B cell (primary cell): Measurements from ENCODE around the gene AKT3. TPM values are rescaled to one million over a fixed set of nuclear protein-coding genes. Genes with fewer than 3 reads are reported as not detected.

Experiments used
- ATAC-seq: fragments of 200-7000 bp; cut with Tn5 transposase; one replicate; pipeline ENCODE4 v1.10.0; 2021; ENCODE audit warnings: low read depth, mild to moderate bottlenecking, moderate number of reproducible peaks, moderate library complexity
- CTCF ChIA-PET: fragments of 350-600 bp; sonication (Branson Sonifier 250); formaldehyde crosslinking; loops from one replicate; lab custom pipeline; 2021; ENCODE audit warnings: antibody characterized with exemption, inconsistent platforms; lab: Charles Lee
- POLR2A ChIA-PET: fragments of 350-600 bp; sonication (Branson Sonifier 250); formaldehyde crosslinking; loops from one replicate; lab custom pipeline; 2021; ENCODE audit warnings: antibody characterized with exemption; lab: Charles Lee
- DNase-seq: peaks from one replicate; pipeline ENCODE4 v3.0.0; 2013
- H2AFZ ChIP-seq: 2 replicates; pipeline ENCODE4 v1.6.1; 2012; ENCODE audit warnings: mild to moderate bottlenecking, low read depth, low read length; ENCODE audit not compliant: insufficient read depth, poor library complexity, severe bottlenecking
- H3K27ac ChIP-seq, 2 donors: 1 replicate in 1 of 2; 2 replicates in 1 of 2; pipeline ENCODE4 v1.5.1; 2012 to 2013; ENCODE audit warnings: low read length in 2 of 2, mild to moderate bottlenecking in 2 of 2, moderate library complexity in 1 of 2
- H3K27me3 ChIP-seq, 4 experiments: fragments of 200-600 bp in 1 of 4; sonication (generic) in 1 of 4; replicated peaks in 1 of 4; 1 replicate in 2 of 4; 2 replicates in 2 of 4; pipeline versions ENCODE4 v1.6.1 to v1.7.0; 2013 to 2016; ENCODE audit warnings: low read length in 3 of 4, mild to moderate bottlenecking in 2 of 4, mixed read lengths in 1 of 4, moderate library complexity in 1 of 4; ENCODE audit not compliant: insufficient read depth in 4 of 4, control insufficient read depth in 3 of 4; ENCODE audit errors: control extremely low read depth in 1 of 4
- H3K36me3 ChIP-seq, 2 experiments: replicated peaks in 1 of 2; 1 replicate in 1 of 2; 2 replicates in 1 of 2; pipeline versions ENCODE4 v1.6.1 to v1.7.1; 2013; ENCODE audit warnings: low read length in 1 of 2; ENCODE audit not compliant: insufficient read depth in 2 of 2, control insufficient read depth in 1 of 2; ENCODE audit errors: control extremely low read depth in 1 of 2, extremely low read depth in 1 of 2
- H3K4me1 ChIP-seq, 2 donors: fragments of 200-600 bp in 1 of 2; sonication (generic) in 1 of 2; 1 replicate in 1 of 2; 2 replicates in 1 of 2; pipeline versions ENCODE4 v1.5.1 to v1.6.1; 2013 to 2017; ENCODE audit warnings: low read length in 2 of 2; ENCODE audit not compliant: control insufficient read depth in 2 of 2, insufficient read depth in 2 of 2
- H3K4me2 ChIP-seq: replicated peaks from 2 replicates; pipeline ENCODE3; 2012; ENCODE audit warnings: mild to moderate bottlenecking, low read depth, low read length; ENCODE audit not compliant: poor library complexity, severe bottlenecking
- H3K4me3 ChIP-seq, 5 experiments: fragments of 200-600 bp in 1 of 5; sonication (generic) in 1 of 5; 1 replicate in 3 of 5; 2 replicates in 2 of 5; pipeline versions ENCODE4 v1.5.1 to v1.7.0; 2011 to 2016; ENCODE audit warnings: low read length in 4 of 5, mild to moderate bottlenecking in 4 of 5, low read depth in 2 of 5, control low read depth in 1 of 5, moderate library complexity in 1 of 5; ENCODE audit not compliant: insufficient read depth in 1 of 5; ENCODE audit errors: control extremely low read depth in 1 of 5, extremely low read depth in 1 of 5
- H3K79me2 ChIP-seq: fragments of 200-600 bp; sonication (generic); one replicate; pipeline ENCODE4 v1.6.0; 2016; ENCODE audit warnings: low read length; ENCODE audit not compliant: control insufficient read depth, insufficient read depth
- H3K9ac ChIP-seq: fragments of 200-600 bp; sonication (generic); 2 replicates; pipeline ENCODE4 v1.6.1; 2017; ENCODE audit warnings: mild to moderate bottlenecking, low read length, moderate library complexity
- H3K9me3 ChIP-seq, 3 donors: one replicate each; pipeline versions ENCODE4 v1.6.1 to v1.7.1; 2013; ENCODE audit warnings: low read length in 2 of 3; ENCODE audit not compliant: control insufficient read depth in 2 of 3, insufficient read depth in 1 of 3; ENCODE audit errors: control extremely low read depth in 1 of 3
- H4K20me1 ChIP-seq: 2 replicates; pipeline ENCODE4 v1.6.0; 2012; ENCODE audit warnings: mild to moderate bottlenecking, low read length; ENCODE audit not compliant: insufficient read depth, control insufficient read depth, poor library complexity, severe bottlenecking
- H3K27ac Mint-ChIP-seq: one replicate; pipeline ENCODE4 v1.8.0; 2021; ENCODE audit warnings: mixed read lengths
- H3K27me3 Mint-ChIP-seq: one replicate; pipeline ENCODE4 v1.8.0; 2021; ENCODE audit warnings: mixed read lengths
- H3K4me1 Mint-ChIP-seq: one replicate; pipeline ENCODE4 v1.8.0; 2021; ENCODE audit warnings: mixed read lengths
- H3K4me3 Mint-ChIP-seq: one replicate; pipeline ENCODE4 v1.8.0; 2021; ENCODE audit warnings: mixed read lengths
- H3K9me3 Mint-ChIP-seq: one replicate; pipeline ENCODE4 v1.8.0; 2022; ENCODE audit warnings: mixed read lengths; ENCODE audit not compliant: insufficient read depth
- EZH2 ChIP-seq: IDR thresholded peaks from 2 replicates; pipeline ENCODE4 v1.6.1; 2012; ENCODE audit warnings: borderline replicate concordance, low read depth, mild to moderate bottlenecking, moderate library complexity, low read length; ENCODE audit not compliant: insufficient read depth, poor library complexity, severe bottlenecking
- WGBS: methylation state at CpG from one replicate; pipeline ENCODE4 v1.1.5; 2013; ENCODE audit warnings: missing lambda C conversion rate; ENCODE audit not compliant: insufficient coverage; 5-methylcytosine and 5-hydroxymethylcytosine counted together
- intact Hi-C: fragments of 100-400 bp; cut with micrococcal nuclease; formaldehyde crosslinking; loops from one replicate; pipeline ENCODE4 v1.10.0; 2022
- polyA plus RNA-seq: library from polyadenylated mRNA; depleted of rRNA; stranded (reverse); fragments of >200 nt; gene quantifications from 2 replicates; pipeline ENCODE4 v1.2.3, GENCODE V29; 2012
- total RNA-seq, 2 donors: library from RNA; stranded (reverse); fragments of 120-200 nt in 1 of 2; gene quantifications; 1 replicate in 1 of 2; 2 replicates in 1 of 2; pipeline versions ENCODE4 v1.2.3 to v1.2.4, GENCODE V29; 2013 to 2022
- TF ChIP-seq, protein P1 (sequence below): fragments of 200-600 bp; IDR thresholded peaks from one replicate; pipeline ENCODE4 v1.8.0; 2022; ENCODE audit warnings: antibody characterized with exemption, mild to moderate bottlenecking

The AKT3 gene
- total and polyA plus RNA-seq, 2 donors (not counting 1 experiment from before 2014, with no cell fraction given) = 4.4 to 148 TPM

DNA sequence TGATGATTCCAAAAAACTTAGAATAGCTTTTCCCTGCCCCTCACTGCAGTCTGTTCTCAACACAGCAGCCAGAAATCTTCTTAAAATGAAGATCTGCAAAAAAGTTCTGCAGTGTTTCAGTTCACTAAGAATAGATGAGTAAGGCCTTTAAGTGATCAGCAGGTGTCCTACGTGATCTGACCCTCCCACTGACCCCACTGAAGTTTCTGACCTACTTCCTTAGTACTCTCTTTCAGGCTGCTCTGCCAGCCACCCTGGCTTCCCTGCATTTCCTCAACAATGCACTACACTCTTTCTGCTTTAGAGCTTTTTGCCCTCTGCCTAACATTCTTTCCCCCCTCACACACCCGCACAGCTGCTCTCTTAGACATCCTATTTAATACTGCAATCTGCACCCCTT lies 182.5 kb downstream of the AKT3 start:
- 96% methylated on average over 2 of the region's 2 CpGs for WGBS
- CTCF ChIA-PET = no interaction called here
- H3K9me3 Mint-ChIP-seq = no peaks in the 10 kb centered on the region

DNA sequence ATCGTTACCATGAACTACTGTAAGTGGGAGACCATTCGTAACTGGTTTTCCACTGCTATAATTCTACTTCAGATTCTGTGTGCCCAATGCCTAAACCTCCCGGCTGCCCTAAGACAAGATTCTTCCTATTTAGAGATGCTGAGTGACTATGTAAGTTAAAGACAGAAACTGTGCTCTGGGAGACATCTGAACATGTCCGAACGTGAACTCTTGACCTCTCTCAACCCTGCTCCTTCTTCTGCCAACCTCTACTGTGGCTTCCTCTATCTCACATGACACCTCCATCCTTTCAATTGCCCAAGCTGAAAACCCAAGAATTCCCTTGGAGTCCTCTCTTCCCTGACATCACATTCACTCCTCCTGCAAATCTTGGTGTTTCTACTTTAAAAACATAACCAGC lies 182.9 kb downstream of the AKT3 start:
- Mint-ChIP-seq H3K27me3 (no peaks in the 10 kb centered on the region), H3K4me3 (no peak overlapping the region), H3K27ac (no peak overlapping the region), H3K4me1 (peaks cover 3% of the 10 kb centered on the region), H3K9me3 (no peaks in the 10 kb centered on the region)
- Histone ChIP-seq H4K20me1 (no peaks in the 10 kb centered on the region), H2AFZ (no peak overlapping the region), H3K4me2 (no peak overlapping the region), H3K9ac (no peak overlapping the region), H3K4me3 (no peak overlapping the region), H3K79me2 (no peaks in the 10 kb centered on the region), H3K4me1 (no peaks in the 10 kb centered on the region), H3K36me3 (peaks cover 0 to 3% of the 10 kb centered on the region in 2 experiments), H3K27me3 (no peaks in the 10 kb centered on the region), H3K27ac (no peak overlapping the region), H3K9me3 (no peaks in the 10 kb centered on the region)
- no peak for DNase-seq
- ATAC-seq = no peak
- TF ChIP-seq EZH2 = no peak
- TF ChIP-seq, protein P1, sequence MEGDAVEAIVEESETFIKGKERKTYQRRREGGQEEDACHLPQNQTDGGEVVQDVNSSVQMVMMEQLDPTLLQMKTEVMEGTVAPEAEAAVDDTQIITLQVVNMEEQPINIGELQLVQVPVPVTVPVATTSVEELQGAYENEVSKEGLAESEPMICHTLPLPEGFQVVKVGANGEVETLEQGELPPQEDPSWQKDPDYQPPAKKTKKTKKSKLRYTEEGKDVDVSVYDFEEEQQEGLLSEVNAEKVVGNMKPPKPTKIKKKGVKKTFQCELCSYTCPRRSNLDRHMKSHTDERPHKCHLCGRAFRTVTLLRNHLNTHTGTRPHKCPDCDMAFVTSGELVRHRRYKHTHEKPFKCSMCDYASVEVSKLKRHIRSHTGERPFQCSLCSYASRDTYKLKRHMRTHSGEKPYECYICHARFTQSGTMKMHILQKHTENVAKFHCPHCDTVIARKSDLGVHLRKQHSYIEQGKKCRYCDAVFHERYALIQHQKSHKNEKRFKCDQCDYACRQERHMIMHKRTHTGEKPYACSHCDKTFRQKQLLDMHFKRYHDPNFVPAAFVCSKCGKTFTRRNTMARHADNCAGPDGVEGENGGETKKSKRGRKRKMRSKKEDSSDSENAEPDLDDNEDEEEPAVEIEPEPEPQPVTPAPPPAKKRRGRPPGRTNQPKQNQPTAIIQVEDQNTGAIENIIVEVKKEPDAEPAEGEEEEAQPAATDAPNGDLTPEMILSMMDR = no peak
- intact Hi-C loops = no loop called here
- POLR2A ChIA-PET = no interaction called here
- WGBS = 91% methylated on average over 4 of the region's 5 CpGs
- CTCF ChIA-PET = no interaction called here

More for the DNA sequence above, 182.5 kb downstream of the AKT3 start:
- no peak overlapping the region for H2AFZ ChIP-seq
- no peak overlapping the region for H3K4me2 ChIP-seq
- no peak for TF ChIP-seq EZH2
- TF ChIP-seq, protein P1 = no peak
- H3K79me2 ChIP-seq = no peaks in the 10 kb centered on the region
- intact Hi-C loops = no loop called here
- H3K9ac ChIP-seq = no peak overlapping the region
- H3K36me3 ChIP-seq = peaks cover 0 to 3% of the 10 kb centered on the region in 2 experiments
- H3K27ac ChIP-seq = no peak overlapping the region
- DNase-seq (no peak), ATAC-seq (no peak)
- H3K4me3 ChIP-seq = no peak overlapping the region
- H3K4me3 Mint-ChIP-seq = no peak overlapping the region
- no peak overlapping the region for H3K27ac Mint-ChIP-seq
- no peaks in the 10 kb centered on the region for H3K27me3 ChIP-seq
- no peaks in the 10 kb centered on the region for H3K4me1 ChIP-seq
- no peaks in the 10 kb centered on the region for H3K9me3 ChIP-seq
- H3K27me3 Mint-ChIP-seq = no peaks in the 10 kb centered on the region
- H4K20me1 ChIP-seq = no peaks in the 10 kb centered on the region
- H3K4me1 Mint-ChIP-seq = peaks cover 3% of the 10 kb centered on the region
- POLR2A ChIA-PET = no interaction called here
